GM12872 (cell line): ENCODE measurements around the gene TAGLN2.

Experiments
- CTCF ChIP-seq: IDR thresholded peaks from 3 replicates; pipeline ENCODE4 v1.5.1; 2011; ENCODE audit warnings: low read depth, mild to moderate bottlenecking, low read length, moderate library complexity; ENCODE audit not compliant: insufficient read depth

The TAGLN2 gene

GRCh38 chr1:159889202-159889601 is 36.1 kb downstream of the TAGLN2 start:
- TF ChIP-seq CTCF, result no peak

GRCh38 chr1:159884296-159884695 is 41.0 kb downstream of the TAGLN2 start:
- no peak for TF ChIP-seq CTCF

- TF ChIP-seq CTCF, result no peak
Measured at GRCh38 chr1:159883134-159883533, 42.2 kb downstream of the TAGLN2 start.

- no peak for TF ChIP-seq CTCF
Measured at GRCh38 chr1:159882527-159882862, 42.8 kb downstream of the TAGLN2 start.

- no peak for TF ChIP-seq CTCF
Measured at GRCh38 chr1:159881622-159882526, 43.4 kb downstream of the TAGLN2 start.

GRCh38 chr1:159880430-159880829 is 44.9 kb downstream of the TAGLN2 start:
- no peak for TF ChIP-seq CTCF

- TF ChIP-seq CTCF, result no peak
Measured at GRCh38 chr1:159879977-159880376, 45.3 kb downstream of the TAGLN2 start.

- no peak for TF ChIP-seq CTCF
Measured at GRCh38 chr1:159879136-159879535, 46.2 kb downstream of the TAGLN2 start.
